SIG-M5 treated with dmso at 0.1 percent for 504 hours (cell line): ENCODE results near the gene TRDN.
"Not testable (repeated sequence)": the region's sequence is repeated elsewhere in the genome, so short reads cannot be mapped to it uniquely, and the experiment has no call there.

ENCODE experiments used
- DNase-seq: peaks from one replicate; lab custom pipeline; 2025; ENCODE audit not compliant: unreplicated experiment; lab: John Stamatoyannopoulos, UW

TRDN gene

DNA sequence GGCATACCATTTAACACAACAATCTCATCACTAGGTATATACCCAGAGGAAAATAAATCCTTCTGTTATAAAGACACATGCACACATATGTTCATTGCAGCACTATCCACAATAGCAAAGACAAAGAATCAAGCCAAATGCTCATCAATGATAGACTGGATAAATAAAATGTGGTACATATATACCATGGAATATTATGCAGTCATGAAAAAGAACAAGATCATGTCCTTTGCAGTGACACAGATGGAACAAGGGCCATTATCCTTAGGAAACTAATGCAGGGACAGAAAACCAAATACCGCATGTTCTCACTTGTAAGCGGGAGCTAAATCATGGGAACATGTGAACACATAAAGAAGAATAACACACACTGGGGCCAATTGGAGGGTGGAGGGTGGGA is 322.3 kb downstream of the TRDN start:
- not testable (repeated sequence) for DNase-seq

DNA sequence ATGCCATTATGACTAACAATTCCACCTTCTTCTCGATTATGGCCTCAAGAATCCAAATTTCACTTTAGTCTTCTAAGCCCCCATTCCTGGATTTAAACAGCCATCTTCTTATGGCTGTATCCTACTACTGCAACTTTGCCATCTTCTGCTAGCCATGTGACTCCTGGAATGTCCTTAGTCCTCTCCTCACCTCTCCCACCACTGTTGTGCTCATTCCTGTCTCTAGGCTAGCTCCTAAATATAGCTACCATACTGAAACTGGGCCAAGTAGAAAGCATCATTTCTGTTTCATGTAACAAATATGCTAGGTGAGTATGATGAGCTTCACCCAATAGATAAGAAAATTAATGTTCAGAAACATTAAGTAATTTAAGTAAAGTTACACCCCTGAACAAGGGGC is 327.6 kb downstream of the TRDN start:
- no peak for DNase-seq

DNA sequence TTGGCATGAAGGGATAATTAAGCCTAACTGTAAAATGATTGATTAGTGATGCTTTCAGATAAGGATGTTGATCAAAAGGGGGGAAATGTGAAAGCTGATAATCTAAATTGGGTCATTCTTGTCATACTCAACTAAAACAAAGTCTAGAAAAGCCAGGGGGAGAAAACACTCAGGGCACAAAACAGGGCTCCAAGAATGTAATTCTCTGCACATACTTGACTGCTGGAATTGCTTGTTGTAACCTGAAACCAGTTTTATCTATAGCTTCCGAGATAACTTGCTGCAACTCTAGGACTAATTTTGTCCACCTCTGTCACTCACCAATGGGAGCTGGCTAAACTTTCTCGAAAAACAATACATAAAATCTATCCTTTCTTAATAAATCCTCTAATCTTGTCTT is 330.4 kb downstream of the TRDN start:
- DNase-seq, result no peak

DNA sequence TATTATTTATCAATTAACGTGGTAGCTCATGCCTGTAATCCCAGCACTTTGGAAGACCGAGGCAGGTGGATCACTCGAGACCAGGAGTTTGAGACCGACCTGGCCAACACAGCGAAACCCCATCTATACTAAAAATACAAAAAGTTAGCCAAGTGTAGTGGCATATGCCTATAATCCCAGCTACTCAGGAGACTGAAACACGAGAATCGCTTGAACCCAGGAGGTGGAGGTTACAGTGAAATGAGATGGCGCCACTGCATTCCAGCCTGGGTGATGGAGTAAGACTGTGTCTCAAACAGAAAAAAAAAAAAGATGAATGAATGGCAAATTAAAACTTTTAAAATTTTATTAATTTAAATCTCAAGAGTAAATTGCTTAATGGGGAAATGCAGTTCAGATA is 341.1 kb downstream of the TRDN start:
- no peak for DNase-seq

DNA sequence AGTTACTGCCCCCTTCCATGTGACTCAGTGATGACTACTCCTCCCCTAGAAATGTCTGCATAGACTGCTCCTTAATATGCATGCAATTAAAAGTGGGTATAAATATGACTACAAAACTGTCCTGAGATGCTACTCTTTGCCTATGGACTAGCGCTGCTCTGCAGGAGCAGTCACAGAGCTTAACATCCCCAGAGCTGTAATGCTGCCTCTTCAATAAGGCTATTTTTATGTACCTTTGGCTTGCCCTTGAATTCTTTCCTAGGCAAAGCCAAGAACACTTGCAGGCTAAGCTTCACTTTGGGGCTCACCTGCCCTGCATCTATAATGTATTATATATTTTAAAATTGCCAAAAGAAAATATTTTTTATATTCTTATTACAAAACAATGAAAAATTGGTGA is 341.6 kb downstream of the TRDN start:
- no peak for DNase-seq

DNA sequence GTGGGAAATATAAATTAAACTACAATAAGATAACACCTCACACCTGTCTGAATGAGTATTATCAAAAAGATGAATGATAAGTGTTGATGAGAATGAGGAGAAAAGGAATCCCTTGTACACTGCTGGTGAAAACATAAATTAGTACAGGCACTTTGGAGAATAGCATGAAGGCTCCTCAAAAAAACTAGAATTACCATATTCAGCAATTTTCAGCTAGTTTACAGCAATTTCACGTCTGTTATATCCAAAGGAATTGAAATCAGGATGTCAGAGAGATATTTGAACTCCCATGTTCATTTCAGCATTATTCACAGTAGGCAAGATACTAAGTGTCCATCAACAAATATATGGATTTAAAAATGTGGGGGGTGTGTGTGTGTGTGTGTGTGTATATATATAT is 348.1 kb downstream of the TRDN start:
- no peak for DNase-seq

DNA sequence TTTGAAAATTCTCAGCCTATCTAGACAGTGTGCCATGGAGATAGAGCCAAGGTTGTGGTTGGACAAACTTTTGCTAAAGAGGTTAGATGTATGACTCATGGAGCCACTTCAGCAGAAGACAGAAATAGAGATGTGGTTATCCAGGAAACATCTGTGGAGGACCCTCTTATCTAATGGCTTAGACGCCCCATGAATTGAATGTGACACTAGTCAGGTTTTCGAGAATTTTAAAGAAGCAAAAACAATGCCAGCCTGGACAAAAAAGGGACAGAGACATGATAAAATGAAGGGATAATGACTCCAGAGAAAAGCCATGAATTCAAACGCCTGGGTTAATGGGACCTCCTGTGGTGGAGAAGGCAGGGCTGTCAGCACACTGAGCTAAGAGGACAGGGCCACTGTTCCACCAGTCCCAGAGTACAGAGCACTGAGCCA is 360.2 kb downstream of the TRDN start:
- DNase-seq, result no peak

DNA sequence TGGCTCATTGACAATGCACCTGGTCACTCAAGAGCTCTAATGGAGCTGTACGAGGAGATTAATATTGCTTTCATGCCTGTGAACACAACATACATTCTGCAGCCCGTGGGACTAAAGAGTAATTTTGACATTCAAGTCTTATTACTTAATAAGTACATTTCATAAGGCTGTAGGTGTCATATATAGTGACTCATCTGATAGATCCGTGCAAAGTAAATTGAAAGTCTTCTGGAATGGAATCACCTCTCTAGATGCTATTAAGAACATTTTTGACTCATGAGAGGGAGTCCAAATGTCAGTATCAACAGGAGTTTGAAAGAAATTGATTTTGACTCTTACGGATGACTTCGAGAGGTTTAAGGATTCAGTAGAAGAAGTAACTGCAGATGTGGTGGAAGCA is 372.8 kb downstream of the TRDN start:
- no peak for DNase-seq

DNA sequence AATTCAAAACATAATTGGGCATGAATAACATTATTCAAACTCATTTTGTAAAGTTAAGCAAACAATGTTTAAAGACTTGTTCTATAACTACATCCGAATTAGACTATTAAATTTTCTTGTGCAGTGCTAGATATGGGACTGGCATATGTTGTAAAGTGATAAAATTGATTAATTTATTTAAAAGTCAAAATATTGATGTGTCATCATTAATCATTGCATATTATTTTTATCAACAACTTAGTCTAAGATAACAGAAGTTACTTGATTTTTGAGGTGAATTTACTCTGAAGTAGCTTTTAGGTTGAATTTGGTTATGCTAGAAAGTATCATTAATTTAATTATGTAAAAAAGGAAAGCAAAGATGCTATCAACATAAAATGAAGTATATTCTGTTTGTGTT is 396.1 kb downstream of the TRDN start:
- no peak for DNase-seq

DNA sequence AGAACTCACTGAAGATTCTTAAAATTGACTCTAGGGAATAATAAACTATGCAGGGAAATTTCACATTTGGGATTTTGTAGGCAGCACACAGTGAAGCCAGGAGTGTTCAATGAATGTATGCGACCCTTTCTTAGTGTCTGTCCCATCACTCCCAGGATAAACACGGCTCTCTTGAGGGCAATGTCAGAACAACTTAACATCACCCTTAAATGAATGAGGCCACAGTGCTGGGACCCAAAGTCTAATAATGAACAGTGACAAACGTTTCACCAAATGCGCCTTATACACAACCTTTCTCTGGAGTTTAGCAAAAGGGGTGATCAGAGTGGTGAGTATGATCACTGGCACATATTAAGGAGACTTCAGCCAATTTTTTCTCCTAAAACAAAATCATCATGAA is 403.4 kb downstream of the TRDN start:
- DNase-seq, result no peak

DNA sequence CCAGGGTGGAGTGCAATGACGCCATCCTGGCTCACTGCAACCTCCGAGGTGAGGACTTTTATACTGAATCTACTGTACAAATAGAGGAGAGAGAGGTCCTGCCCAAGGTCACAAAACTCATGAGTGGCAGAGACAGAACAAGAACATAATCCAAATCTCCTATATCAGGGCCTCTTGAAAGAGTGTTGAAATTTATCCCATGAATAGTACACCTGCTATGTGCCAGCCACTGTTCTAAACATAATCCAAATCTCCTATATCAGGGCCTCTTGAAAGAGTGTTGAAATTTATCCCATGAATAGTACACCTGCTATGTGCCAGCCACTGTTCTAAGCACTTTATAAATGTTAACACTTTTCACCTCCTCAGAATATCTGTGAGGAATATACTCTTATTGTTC is 409.0 kb downstream of the TRDN start:
- not testable (repeated sequence) for DNase-seq

DNA sequence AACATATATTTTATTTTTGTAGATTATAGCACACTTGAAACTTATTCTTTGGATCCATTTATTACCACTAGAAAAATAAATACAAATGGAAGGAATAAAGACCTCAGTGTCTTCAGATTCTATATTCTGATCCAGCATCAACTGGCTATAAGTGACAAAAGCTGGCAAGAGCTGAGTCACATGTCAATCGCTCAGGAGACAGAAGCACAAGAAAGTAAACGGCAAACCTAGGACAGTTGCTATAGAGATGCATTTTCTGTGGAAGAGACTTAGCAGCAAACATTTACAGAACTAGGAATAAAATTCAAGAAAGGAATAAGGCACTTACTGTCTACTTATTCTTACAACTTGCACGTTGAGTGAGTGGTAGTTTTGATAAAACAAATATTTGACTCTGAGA is 410.4 kb downstream of the TRDN start:
- DNase-seq, result no peak

DNA sequence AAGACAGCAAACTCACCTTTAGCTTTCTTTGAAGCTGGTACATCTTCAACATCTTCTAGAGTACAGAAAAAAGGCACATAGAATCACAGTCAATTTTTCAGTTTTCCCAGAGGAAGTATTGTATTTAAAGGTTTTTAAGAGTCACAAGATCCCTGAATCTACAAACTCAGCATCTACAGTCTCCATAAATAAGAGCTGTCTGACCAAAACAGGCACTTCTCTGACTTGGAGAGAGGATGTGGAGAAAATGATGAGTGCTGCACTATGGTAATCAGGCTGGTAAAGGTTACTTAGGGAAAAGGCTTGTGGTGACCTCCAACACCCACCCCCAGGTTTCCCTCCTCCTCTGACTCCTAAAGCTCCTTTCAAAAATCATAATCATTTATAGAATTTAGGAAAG is 412.7 kb downstream of the TRDN start:
- DNase-seq, result no peak

DNA sequence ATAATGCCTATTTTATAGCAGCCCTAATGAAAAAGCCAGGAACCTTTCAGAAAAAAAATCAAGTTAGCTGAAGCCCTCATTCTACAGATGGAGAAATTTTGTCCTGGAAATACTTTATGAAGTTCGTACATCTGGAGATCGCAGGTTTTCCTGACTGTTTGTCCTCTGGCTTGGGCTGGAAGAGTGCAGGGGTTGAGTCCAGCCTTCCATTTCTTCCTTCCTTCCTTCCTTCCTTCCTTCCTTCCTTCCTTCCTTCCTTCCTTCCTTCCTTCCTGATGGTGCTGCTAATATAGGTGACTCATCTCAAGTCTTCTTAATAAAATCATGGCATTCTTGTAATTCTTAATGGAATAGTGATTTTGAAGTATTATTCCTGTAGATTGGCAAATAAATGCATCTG is 413.3 kb downstream of the TRDN start:
- DNase-seq, result no peak

DNA sequence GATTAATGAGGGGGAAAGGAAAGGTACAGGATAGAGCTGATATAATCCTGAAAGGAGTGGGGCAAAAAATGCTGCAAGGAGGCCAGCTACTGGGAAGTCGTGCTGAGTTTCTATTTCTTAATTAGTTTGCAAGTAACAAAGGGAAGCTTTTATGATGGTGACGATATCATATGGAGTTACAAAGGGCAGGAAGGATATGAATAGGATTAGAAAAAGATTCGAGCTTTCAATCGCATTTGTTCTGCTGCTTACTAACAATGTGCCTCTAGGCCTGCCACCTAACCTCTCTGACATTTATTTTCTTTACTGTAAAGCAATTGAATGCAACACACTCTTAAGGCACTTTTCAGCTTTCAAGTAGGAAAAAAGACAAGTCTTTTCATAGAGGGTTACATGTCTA is 421.5 kb downstream of the TRDN start:
- DNase-seq, result no peak

DNA sequence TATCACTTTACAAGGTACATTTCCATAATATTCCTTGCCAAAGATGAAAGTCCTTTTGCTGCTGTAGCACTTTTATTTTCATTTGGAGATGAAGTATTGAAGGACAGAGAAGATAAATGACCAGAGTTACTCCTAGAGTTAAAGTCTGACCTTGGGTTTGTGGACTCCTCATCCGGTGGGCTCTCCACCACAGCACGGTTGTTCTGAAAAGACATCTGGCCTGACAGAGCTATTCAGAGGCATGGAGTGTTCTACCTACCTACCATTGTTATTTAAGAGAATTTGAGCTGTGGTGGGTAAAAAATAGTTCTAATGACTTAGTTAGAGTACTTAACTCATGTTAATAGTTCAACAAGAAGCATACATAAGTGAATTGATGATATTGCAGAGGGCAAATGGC is 422.3 kb downstream of the TRDN start:
- no peak for DNase-seq

DNA sequence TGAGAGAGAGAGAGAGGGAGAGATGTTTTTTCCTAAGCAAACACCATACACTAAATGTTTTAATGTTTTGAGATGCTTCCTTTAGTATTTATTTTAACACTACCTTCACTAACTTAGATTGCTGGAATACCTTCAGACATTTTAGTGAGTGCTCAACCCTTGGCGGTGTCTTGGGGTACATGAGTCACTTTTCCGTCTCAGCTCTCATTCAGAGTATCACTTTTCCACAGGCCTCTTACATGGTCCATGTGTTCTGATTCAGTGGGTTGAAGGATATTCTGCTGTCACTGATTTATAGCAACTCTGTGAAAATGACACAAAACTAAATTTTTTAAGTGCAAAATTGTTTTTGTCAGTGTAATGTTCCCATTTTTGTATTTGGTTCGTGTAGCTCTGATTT is 422.8 kb downstream of the TRDN start:
- DNase-seq, result no peak

DNA sequence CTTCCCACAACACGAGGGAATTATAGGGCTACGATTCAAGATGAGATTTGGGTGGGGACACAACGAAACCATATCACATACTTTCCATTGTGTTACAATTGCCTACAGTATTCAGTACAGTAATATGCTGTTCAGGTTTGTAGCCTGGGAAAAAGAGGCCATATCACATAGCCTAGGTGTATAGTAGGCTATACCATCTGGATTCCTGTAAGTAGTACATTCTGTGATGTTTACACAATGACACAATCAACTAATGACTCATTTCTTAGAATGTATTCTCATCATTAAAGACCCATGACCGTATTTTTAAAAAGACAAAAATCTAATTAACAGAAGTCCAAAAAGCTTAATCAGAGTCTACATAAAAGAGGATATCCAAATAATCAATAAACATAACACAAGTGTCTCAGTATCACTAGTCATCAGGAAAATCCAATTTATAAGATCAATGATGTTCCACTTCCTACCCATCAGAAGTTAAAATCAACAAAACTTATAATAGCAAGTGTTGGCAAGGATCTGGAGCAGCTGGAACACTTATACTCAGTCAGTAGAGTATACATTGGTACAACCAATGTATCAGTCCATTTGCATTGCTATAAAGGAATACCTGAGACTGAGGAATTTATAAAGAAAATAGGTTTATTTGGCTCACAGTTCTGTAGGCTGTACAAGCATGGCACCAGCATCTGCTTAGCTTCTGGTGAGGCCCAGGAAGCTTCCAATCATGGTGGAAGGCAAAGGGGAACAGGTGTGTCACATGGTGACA is 424.8 kb downstream of the TRDN start:
- DNase-seq, result no peak

DNA sequence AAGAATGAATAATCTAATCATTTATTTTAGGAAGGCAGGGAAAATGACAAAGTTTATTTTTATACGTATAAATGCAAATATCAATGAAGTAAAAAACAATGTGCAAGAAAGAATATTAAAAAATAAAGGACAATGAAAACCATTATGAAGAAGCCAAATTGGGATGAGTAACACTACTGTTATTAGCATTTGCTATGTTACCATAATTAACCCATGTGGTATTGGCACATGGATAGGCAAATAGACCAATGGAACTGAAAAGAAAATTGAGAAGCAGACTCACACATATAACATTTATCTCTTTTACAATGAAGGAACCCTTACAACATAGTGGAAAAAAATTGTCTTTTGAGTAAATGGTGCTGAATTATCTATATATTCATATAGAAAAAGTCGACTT is 426.1 kb downstream of the TRDN start:
- DNase-seq, result no peak

DNA sequence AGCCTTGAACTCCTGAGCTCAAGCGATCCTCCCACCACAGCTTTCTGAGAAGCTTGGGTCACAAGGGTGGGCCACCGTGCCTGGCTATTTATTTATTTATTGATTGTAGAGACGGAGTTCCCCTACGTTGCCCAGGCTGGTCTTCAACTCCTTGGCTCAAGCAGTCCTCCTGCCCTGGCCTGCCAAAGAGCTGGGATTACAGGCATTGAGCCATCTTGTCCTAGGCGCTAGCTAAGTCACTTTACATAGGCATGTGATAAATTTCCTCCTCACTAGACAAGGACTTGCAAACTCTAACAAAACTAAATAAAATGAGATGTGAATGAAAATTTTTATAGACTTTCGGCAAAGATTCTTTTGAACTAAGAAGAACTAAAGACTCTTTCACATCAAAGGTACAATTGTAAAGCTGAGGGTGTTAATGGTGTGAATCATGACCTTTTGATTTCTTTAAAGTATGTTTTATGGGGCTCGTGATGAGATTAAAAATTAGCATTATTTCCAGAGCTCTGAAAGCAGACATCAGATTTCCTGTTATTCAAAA is 428.7 kb downstream of the TRDN start:
- no peak for DNase-seq

DNA sequence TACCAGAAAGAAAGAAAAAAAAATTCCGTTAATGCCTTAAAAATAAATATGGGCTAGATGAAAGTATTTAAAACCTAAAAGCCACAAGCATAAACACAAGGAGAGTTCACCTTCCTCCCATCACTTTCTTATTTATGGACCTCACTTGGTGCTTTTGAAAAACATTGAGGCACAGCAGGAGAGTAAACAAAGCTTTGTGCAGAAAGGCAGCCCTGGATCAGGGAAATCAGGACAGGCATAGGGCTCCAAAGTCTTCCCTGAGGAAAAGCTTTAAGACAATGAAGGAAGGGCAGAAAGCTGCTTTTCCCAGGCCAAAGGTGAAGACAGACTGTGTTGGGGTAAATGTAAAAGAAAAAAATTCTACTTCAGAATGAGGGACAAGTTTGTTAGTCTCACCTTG is 432.8 kb downstream of the TRDN start:
- DNase-seq, result no peak

DNA sequence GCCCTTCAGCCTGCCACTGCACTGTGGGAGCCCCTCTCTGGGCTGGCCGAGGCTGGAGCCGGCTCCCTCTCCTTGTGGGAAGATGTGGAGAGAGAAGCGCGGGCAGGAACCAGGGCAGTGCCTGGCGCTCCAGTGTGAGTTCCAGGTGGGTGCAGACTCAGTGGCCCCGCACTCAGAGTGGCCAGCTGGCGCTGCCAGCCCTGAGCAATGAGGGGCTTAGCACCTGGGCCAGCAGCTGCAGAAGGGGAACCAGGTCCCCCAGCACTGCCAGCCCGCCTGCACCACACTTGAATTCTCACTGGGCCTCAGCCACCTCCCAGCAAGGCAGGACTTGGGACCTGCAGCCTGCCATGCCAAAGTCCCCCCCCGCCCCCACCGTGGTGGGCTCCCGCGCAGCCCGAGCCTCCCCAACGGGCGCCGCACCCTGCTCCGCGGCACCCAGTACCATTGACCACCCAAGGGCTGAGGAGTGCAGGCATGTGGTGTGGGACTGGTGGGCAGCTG is 434.8 kb downstream of the TRDN start:
- DNase-seq, result no peak

DNA sequence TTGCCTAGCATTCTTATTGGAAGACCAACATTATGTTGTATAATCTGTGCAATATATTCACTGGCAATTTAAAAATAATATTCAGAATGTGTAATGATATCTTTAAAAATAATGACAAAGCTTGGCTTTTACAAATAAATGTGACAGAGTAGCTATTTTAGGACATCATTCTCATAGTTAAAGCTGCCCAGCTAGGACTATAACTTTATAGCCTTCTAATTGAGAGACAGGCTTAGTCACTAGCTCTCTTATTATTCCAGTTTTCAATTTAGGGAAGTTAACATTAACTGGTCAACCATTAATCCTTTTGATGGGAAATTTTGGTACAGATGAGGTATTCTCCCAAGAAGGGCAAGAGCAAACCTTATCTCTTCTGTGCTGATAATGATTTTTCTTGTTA is 443.5 kb downstream of the TRDN start:
- DNase-seq, result no peak
